Activated CD8-positive, alpha-beta memory T cell treated with anti-CD3 and anti-CD28 coated beads, Interleukin-2, amount 50 U/mL, for 4 hours (primary cell): ENCODE results near the gene ZNF350.
"Not testable (repeated sequence)": the region's sequence is repeated elsewhere in the genome, so short reads cannot be mapped to it uniquely, and the experiment has no call there.

Source experiments
- DNase-seq: peaks from one replicate; pipeline ENCODE4 v3.0.0-alpha.2; 2020

Gene ZNF350

GRCh38 chr19:51986309-51987291 lies at the start of gene ZNF350:
ZNF350 (minus strand) TSS chr19:51986840; CDS start chr19:51974360, 12,480 bp downstream.
- DNase-seq: peak; percentile 84

- DNase-seq: no peak
Measured at GRCh38 chr19:52034051-52034728, 47.5 kb upstream of the ZNF350 start.

- DNase-seq: no peak
Measured at GRCh38 chr19:52028780-52029123, 42.1 kb upstream of the ZNF350 start.

GRCh38 chr19:52028027-52028779 lies 41.6 kb upstream of the ZNF350 start, which contains the start of gene ZNF614:
ZNF614 (minus strand) TSS chr19:52028379; CDS start chr19:52025745, 2,634 bp downstream.
- peak; percentile 88 for DNase-seq

- not testable (repeated sequence) for DNase-seq
Measured at GRCh38 chr19:52026255-52026990, 39.8 kb upstream of the ZNF350 start.

- not testable (repeated sequence) for DNase-seq
Measured at GRCh38 chr19:52024478-52024877, 37.8 kb upstream of the ZNF350 start.

GRCh38 chr19:52022193-52022592 lies 35.6 kb upstream of the ZNF350 start:
- DNase-seq: no peak

- DNase-seq: no peak
Measured at GRCh38 chr19:52020506-52020905, 33.9 kb upstream of the ZNF350 start.

- DNase-seq: no peak
Measured at GRCh38 chr19:52010674-52011073, 24.0 kb upstream of the ZNF350 start.

GRCh38 chr19:52007806-52008557 lies 21.3 kb upstream of the ZNF350 start, which contains the start of gene ZNF615:
ZNF615 (minus strand) TSS chr19:52008211; CDS start chr19:52003711, 4,500 bp downstream.
- peak; percentile 87 for DNase-seq

- no peak for DNase-seq
Measured at GRCh38 chr19:52007451-52007805, 20.8 kb upstream of the ZNF350 start.

- DNase-seq: no peak
Measured at GRCh38 chr19:51994048-51994644, 7.5 kb upstream of the ZNF350 start.

- DNase-seq: no peak
Measured at GRCh38 chr19:51993422-51993821, 6.8 kb upstream of the ZNF350 start.

- no peak for DNase-seq
Measured at GRCh38 chr19:51983361-51983760, 3.3 kb downstream of the ZNF350 start.

GRCh38 chr19:51980926-51981325 lies 5.7 kb downstream of the ZNF350 start:
- DNase-seq: not testable (repeated sequence)

GRCh38 chr19:51980116-51980736 lies 6.4 kb downstream of the ZNF350 start:
- no peak for DNase-seq

GRCh38 chr19:51978882-51979281 lies 7.8 kb downstream of the ZNF350 start:
- no peak for DNase-seq

GRCh38 chr19:51977346-51977745 lies 9.3 kb downstream of the ZNF350 start:
- DNase-seq: no peak

GRCh38 chr19:51976852-51977251 lies 9.8 kb downstream of the ZNF350 start:
- no peak for DNase-seq

GRCh38 chr19:51975787-51976186 lies 10.9 kb downstream of the ZNF350 start:
- not testable (repeated sequence) for DNase-seq

- DNase-seq: no peak
Measured at GRCh38 chr19:51971624-51972023, 15.0 kb downstream of the ZNF350 start.
